Neuronal stem cell (in vitro differentiated cells): ENCODE results near the gene PSG4.
"Not testable (repeated sequence)": the region's sequence is repeated elsewhere in the genome, so short reads cannot be mapped to it uniquely, and the experiment has no call there.

Experiments used
- DNase-seq: peaks from one replicate; pipeline ENCODE4 v3.0.0-alpha.2; 2013; ENCODE audit warnings: low spot score
- H2AFZ ChIP-seq: one replicate; pipeline ENCODE4 v1.6.1; 2013; ENCODE audit warnings: mild to moderate bottlenecking, low read length, inconsistent platforms
- H2AK5ac ChIP-seq: 2 replicates; pipeline ENCODE4 v1.6.1; 2013; ENCODE audit warnings: low read depth, mild to moderate bottlenecking, inconsistent platforms, low read length, moderate library complexity, mixed read lengths
- H2BK120ac ChIP-seq: 2 replicates; pipeline ENCODE4 v1.6.1; 2013; ENCODE audit warnings: low read depth, mild to moderate bottlenecking, inconsistent platforms, low read length, moderate library complexity, mixed read lengths
- H2BK12ac ChIP-seq: one replicate; pipeline ENCODE4 v1.6.1; 2013; ENCODE audit warnings: low read length, inconsistent platforms
- H2BK15ac ChIP-seq: 2 replicates; pipeline ENCODE4 v1.6.1; 2013; ENCODE audit warnings: mild to moderate bottlenecking, low read length, inconsistent platforms, mixed read lengths
- H2BK5ac ChIP-seq: one replicate; pipeline ENCODE4 v1.6.1; 2013; ENCODE audit warnings: inconsistent platforms, mild to moderate bottlenecking, low read length, moderate library complexity
- H3K14ac ChIP-seq: one replicate; pipeline ENCODE4 v1.6.1; 2013; ENCODE audit warnings: low read length, inconsistent platforms
- H3K18ac ChIP-seq: 2 replicates; pipeline ENCODE4 v1.6.1; 2013; ENCODE audit warnings: low read length, inconsistent platforms
- H3K23ac ChIP-seq: 2 replicates; pipeline ENCODE4 v1.6.1; 2013; ENCODE audit warnings: low read depth, mild to moderate bottlenecking, mixed read lengths, low read length, inconsistent platforms; ENCODE audit not compliant: poor library complexity
- H3K27ac ChIP-seq: replicated peaks from 3 replicates; pipeline ENCODE4 v1.5.1; 2013; ENCODE audit warnings: low read length, inconsistent platforms
- H3K27me3 ChIP-seq, 3 experiments: 2 replicates each; pipeline ENCODE4 v1.6.1; 2013; ENCODE audit warnings: low read length in 3 of 3, mild to moderate bottlenecking in 2 of 3, inconsistent platforms in 1 of 3, low read depth in 1 of 3, mixed read lengths in 1 of 3, moderate library complexity in 1 of 3; ENCODE audit not compliant: control insufficient read depth in 3 of 3, insufficient read depth in 3 of 3
- H3K36me3 ChIP-seq, 2 donors: replicated peaks in 1 of 2; 2 replicates each; pipeline ENCODE4 v1.6.1; 2013; ENCODE audit warnings: low read length in 2 of 2; ENCODE audit not compliant: control insufficient read depth in 2 of 2, insufficient read depth in 2 of 2
- H3K4ac ChIP-seq: 2 replicates; pipeline ENCODE4 v1.6.1; 2013; ENCODE audit warnings: inconsistent platforms, mild to moderate bottlenecking, low read length, moderate library complexity
- H3K4me1 ChIP-seq, 2 donors: 1 replicate in 1 of 2; 2 replicates in 1 of 2; pipeline ENCODE4 v1.6.1; 2013; ENCODE audit warnings: low read length in 2 of 2, low read depth in 1 of 2; ENCODE audit not compliant: control insufficient read depth in 2 of 2, insufficient read depth in 1 of 2
- H3K4me2 ChIP-seq: one replicate; pipeline ENCODE4 v1.6.1; 2013; ENCODE audit warnings: mild to moderate bottlenecking, low read length, inconsistent platforms; ENCODE audit not compliant: insufficient read depth, poor library complexity, severe bottlenecking
- H3K4me3 ChIP-seq, 2 donors: 2 replicates each; pipeline ENCODE4 v1.5.1; 2013; ENCODE audit warnings: low read length in 2 of 2, mild to moderate bottlenecking in 2 of 2, inconsistent platforms in 1 of 2, moderate library complexity in 1 of 2
- H3K79me1 ChIP-seq: one replicate; pipeline ENCODE4 v1.6.1; 2013; ENCODE audit warnings: low read depth, mild to moderate bottlenecking, inconsistent platforms, low read length, moderate library complexity
- H3K9ac ChIP-seq: one replicate; pipeline ENCODE4 v1.6.1; 2013; ENCODE audit warnings: mild to moderate bottlenecking, low read depth, low read length, inconsistent platforms; ENCODE audit not compliant: poor library complexity
- H3K9me3 ChIP-seq, 2 donors: replicated peaks in 1 of 2; 2 replicates each; pipeline versions ENCODE3 to v1.6.1; 2013; ENCODE audit warnings: low read length in 2 of 2, mild to moderate bottlenecking in 2 of 2, inconsistent platforms in 1 of 2, low read depth in 1 of 2, mixed read lengths in 1 of 2, moderate library complexity in 1 of 2; ENCODE audit not compliant: control insufficient read depth in 2 of 2, insufficient read depth in 1 of 2
- H4K8ac ChIP-seq: one replicate; pipeline ENCODE4 v1.6.1; 2013; ENCODE audit warnings: low read depth, mild to moderate bottlenecking, inconsistent platforms, low read length, moderate library complexity
- H4K91ac ChIP-seq: one replicate; pipeline ENCODE4 v1.6.1; 2013; ENCODE audit warnings: low read length, low read depth, mild to moderate bottlenecking, inconsistent platforms; ENCODE audit not compliant: poor library complexity
- WGBS, 2 donors: extraction: QIAGEN DNeasy Blood & Tissue Kit; methylation state at CpG; one replicate each; pipeline ENCODE4 v1.1.7; 2013; ENCODE audit warnings: missing lambda C conversion rate in 2 of 2, mixed read lengths in 1 of 2; ENCODE audit not compliant: insufficient read length in 2 of 2, insufficient replicate concordance in 1 of 2; ENCODE audit errors: extremely low coverage in 2 of 2; 5-methylcytosine and 5-hydroxymethylcytosine counted together

PSG4 gene

GRCh38 chr19:43201891-43202290 is 3.5 kb downstream of the PSG4 start:
- not testable (repeated sequence) for H4K8ac ChIP-seq, H3K4me1 ChIP-seq
- WGBS, 2 donors, result no CpG with 5 or more reads among the region's 2 CpGs

GRCh38 chr19:43201337-43201801 is 4.1 kb downstream of the PSG4 start:
- H2BK5ac ChIP-seq, DNase-seq, H2AFZ ChIP-seq, H2BK12ac ChIP-seq, H3K4me3 ChIP-seq, H3K9ac ChIP-seq, H3K36me3 ChIP-seq, H3K27me3 ChIP-seq, H3K23ac ChIP-seq, H2AK5ac ChIP-seq, H3K18ac ChIP-seq, H3K27ac ChIP-seq, H3K79me1 ChIP-seq, H3K4me2 ChIP-seq, H2BK120ac ChIP-seq, H3K14ac ChIP-seq, H2BK15ac ChIP-seq, H3K9me3 ChIP-seq, H4K8ac ChIP-seq, H3K4me1 ChIP-seq, H4K91ac ChIP-seq, H3K4ac ChIP-seq: not testable (repeated sequence)
- WGBS, 2 donors, result no CpG with 5 or more reads among the region's 7 CpGs

More at GRCh38 chr19:43201891-43202290, 3.5 kb downstream of the PSG4 start:
- not testable (repeated sequence) for H2AK5ac ChIP-seq, H3K27ac ChIP-seq, H4K91ac ChIP-seq, H2BK5ac ChIP-seq, H2BK15ac ChIP-seq, H3K4ac ChIP-seq, H3K18ac ChIP-seq, H2BK120ac ChIP-seq, H2BK12ac ChIP-seq, H3K27me3 ChIP-seq, H3K9ac ChIP-seq, H3K4me2 ChIP-seq, H3K9me3 ChIP-seq, H3K79me1 ChIP-seq, H2AFZ ChIP-seq, H3K14ac ChIP-seq, H3K36me3 ChIP-seq, H3K23ac ChIP-seq, DNase-seq, H3K4me3 ChIP-seq

DNA sequence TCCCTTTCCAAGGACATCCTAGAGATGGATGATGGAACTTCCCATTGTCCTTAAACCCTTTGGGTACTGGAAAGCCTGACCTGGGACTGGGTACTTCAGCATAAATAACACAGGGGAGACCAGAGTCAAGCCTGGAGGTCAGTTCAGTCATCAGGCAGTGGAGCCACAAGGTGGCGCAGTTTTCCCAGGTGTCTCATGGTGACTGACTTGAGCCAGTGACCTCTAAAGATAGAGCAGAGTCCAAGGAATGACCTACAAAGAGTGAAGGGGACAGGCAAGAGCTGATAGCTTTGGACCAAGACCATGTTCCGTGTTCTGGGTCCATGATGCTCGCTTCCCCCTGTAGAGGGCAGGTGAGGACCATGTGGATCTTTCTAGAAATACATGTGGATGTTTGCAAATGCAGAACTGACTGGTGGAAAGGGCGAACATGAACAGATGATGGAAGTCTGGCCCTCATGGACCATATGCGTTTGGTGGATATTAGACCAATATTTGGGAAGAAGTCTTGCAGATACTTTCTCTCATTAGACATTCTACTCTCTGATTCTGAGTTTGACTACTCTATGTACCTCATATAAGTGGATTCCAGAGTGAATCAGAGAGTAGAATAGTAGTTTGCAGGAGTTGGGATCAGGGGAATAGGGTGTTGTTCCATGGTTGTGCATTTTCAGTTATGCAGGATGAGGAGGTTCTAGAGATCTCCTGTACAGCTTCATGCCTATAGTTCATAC is 6.6 kb downstream of the PSG4 start:
- not testable (repeated sequence) for DNase-seq, H3K27me3 ChIP-seq, H2AFZ ChIP-seq, H3K4ac ChIP-seq, H3K9me3 ChIP-seq, H3K4me3 ChIP-seq, H3K14ac ChIP-seq, H3K79me1 ChIP-seq, H3K36me3 ChIP-seq, H3K18ac ChIP-seq, H4K91ac ChIP-seq, H2AK5ac ChIP-seq, H2BK5ac ChIP-seq, H2BK120ac ChIP-seq, H3K4me1 ChIP-seq, H3K4me2 ChIP-seq, H3K23ac ChIP-seq, H2BK15ac ChIP-seq, H4K8ac ChIP-seq, H3K27ac ChIP-seq, H3K9ac ChIP-seq, H2BK12ac ChIP-seq
- no CpG with 5 or more reads among the region's 5 CpGs for WGBS, 2 donors

DNA sequence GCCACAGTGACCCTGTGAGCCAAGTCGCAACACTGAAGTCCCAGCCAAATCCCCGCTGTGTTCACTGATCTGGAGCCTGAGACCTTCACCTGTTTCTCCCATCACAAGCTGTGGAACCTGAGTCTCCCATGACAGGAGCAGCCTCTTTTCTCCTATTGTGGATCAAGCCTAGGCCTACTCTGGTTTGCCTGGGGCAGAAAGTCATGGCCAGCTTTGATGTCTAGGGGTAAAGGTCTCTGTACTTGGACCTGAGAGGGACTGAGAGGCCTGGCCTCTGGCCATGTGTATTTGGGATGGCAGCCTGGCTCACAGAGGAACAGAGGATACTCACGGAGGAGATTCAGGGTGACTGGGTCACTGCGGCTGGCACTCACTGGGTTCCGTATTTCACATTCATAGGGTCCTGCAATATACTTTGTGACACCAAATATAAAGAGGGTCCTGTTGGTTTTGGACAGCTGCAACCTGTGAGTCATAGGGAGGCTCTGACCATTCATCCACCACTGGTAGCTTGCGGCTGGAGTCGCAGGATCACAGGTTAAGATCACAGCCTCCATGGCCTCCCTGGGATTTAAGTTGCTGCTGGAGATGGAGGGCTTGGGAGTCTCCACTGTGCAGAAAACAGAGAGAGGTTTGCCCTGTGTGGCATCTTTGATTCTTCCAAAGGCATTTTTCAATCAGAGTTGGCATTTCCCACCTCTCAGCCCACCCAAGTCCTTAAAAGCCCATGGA is 7.6 kb downstream of the PSG4 start:
- not testable (repeated sequence) for H3K9me3 ChIP-seq, H3K27me3 ChIP-seq, H3K23ac ChIP-seq, H2BK5ac ChIP-seq, H3K9ac ChIP-seq, H2BK15ac ChIP-seq, H3K4me3 ChIP-seq, H3K18ac ChIP-seq, H2AK5ac ChIP-seq, H3K27ac ChIP-seq, H3K14ac ChIP-seq, H3K4ac ChIP-seq, H3K4me1 ChIP-seq, H3K79me1 ChIP-seq, H3K4me2 ChIP-seq, H4K91ac ChIP-seq, H4K8ac ChIP-seq, DNase-seq, H3K36me3 ChIP-seq, H2AFZ ChIP-seq, H2BK12ac ChIP-seq, H2BK120ac ChIP-seq
- WGBS, 2 donors, result no CpG with 5 or more reads among the region's 7 CpGs
